ENCODE measurements around the gene SLC2A11.

Gene SLC2A11

GRCh38 chr22:23832226-23833016, 25.3 kb upstream of the SLC2A11 start:
- DNase-seq (ENCODE audit: low spot score), result no peak

DNA sequence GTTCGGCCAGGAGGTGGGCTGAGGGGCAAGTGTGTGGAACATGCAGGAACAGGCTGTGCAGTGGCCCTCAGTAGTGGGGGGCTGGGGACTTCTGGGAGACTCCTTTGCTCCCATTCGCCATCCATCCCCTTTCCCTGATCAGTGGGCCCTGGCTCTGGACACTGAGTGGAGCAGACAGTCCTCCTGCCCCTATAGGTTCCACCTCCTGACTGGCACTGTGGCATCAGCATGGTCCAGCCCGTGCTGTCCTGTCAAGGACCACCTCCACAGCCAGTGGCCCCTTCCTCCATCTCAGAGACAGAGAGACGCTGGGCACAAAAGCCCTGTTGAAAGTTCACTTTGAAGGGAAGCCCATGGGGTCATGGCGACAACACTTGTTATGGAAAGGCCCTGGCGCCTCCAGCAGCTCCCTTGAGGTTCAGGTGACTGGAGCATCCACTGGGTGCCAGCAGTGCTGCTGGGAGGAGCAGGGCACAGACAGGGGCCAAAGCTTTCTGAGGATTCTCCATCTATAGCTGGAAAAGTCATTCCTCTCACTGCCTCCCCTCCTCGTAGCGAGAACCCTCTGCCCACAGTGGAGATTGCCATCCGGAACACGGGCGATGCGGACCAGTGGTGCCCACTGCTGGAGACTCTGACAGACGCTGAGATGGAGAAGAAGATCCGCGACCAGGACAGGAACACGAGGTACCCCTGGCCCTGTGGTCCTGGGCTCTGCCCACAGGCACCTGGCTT, 24.5 kb upstream of the SLC2A11 start:
- DNase-seq (ENCODE audit: low spot score), result no peak

- DNase-seq (ENCODE audit: low spot score), result no peak
These were observed 23.8 kb upstream of the SLC2A11 start for GRCh38 chr22:23833911-23834317.

- DNase-seq (ENCODE audit: low spot score), result no peak
These were observed 23.3 kb upstream of the SLC2A11 start for GRCh38 chr22:23834406-23834792.

GRCh38 chr22:23834793-23835483, 22.7 kb upstream of the SLC2A11 start:
- DNase-seq (ENCODE audit: low spot score), result peak; percentile 85

DNA sequence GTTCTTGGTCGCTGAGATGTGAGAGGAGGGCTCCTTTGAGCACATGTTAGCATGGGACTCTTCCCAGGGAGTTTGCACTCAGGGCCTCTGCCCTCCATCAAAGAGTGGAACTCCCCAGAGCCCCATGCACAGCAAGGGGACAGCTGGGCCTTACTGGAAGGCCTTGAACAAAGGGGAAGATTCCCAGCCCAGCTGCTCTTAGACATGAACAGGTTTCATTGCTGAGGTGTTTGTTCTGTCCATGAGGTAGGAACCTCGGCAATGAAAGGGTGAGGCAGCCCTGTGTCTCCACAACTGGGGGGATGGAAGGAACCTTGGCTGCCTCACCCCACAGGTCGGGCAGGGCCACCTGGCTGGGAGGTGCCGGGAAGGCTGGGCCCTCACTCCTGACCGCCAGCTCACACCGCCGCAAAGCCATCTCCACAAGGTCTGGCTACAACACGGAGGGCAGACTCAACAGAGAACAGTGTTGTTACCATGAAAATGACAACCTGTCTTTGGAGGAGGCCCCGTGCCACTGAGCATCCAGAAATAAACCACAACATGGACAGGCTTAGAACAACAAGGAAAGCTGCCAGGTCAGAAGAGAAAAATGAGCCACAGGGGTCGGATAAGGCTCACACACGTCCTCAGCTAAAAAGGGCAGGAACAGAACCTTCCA, 22.1 kb upstream of the SLC2A11 start:
- no peak for DNase-seq (ENCODE audit: low spot score)

GRCh38 chr22:23836281-23836680, 21.4 kb upstream of the SLC2A11 start:
- no peak for DNase-seq (ENCODE audit: low spot score)

GRCh38 chr22:23836692-23837495, 20.8 kb upstream of the SLC2A11 start:
- no peak for DNase-seq (ENCODE audit: low spot score)

- no peak for DNase-seq (ENCODE audit: low spot score)
These were observed 20.2 kb upstream of the SLC2A11 start for GRCh38 chr22:23837496-23837859.

GRCh38 chr22:23837911-23838680, 19.6 kb upstream of the SLC2A11 start:
- DNase-seq (ENCODE audit: low spot score), result no peak

DNA sequence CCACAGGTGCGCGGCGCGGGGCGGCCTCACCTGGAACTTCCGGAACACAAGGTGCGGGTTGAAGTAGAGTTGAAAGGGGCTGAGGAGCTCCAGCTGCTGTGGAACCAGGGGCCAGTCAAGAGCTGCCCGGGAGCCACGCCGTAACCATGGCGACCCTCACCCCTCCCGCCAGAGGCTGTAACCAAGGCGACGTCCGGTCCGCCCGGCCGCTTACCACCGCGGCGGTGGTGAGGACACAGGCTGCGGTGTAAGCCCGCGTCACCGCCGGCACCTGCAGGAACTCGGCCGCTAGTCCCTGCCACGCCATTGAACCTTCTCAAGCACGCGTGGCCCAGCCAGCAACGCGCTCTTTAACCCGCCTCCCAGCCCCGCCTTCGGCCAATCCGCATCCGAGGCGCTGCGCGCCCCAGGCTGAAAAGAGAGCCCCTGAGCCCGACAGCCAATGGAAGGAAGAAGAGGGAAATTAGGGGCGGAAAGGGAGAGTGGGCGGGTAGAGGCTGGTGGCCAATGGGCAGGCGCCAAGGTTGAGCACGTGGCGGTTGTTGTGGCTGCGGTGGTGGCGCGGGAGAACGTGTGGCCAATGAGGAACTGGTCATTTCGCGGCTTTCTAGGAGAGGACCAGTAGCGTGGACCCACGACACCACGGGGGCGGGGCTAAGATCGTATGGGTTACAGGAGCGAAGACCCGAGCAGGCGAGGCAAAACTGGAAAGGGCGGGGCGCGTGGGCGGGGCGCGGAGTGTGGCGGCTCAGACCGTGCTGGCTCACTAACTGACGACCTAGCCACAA, 18.8 kb upstream of the SLC2A11 start, which contains the start of gene DERL3:
Gene DERL3, minus strand, starts transcription at position 326 of the 788 bp plus-strand sequence. Its CDS starts 19 bp downstream, at position 307.
- DNase-seq (ENCODE audit: low spot score), result peak; percentile 97

GRCh38 chr22:23840026-23840425, 17.6 kb upstream of the SLC2A11 start:
- no peak for DNase-seq (ENCODE audit: low spot score)

GRCh38 chr22:23841292-23841691, 16.4 kb upstream of the SLC2A11 start:
- no peak for DNase-seq (ENCODE audit: low spot score)

- no peak for DNase-seq (ENCODE audit: low spot score)
These were observed 15.8 kb upstream of the SLC2A11 start for GRCh38 chr22:23841736-23842445.

- no peak for DNase-seq (ENCODE audit: low spot score)
These were observed 15.1 kb upstream of the SLC2A11 start for GRCh38 chr22:23842599-23842998.

DNA sequence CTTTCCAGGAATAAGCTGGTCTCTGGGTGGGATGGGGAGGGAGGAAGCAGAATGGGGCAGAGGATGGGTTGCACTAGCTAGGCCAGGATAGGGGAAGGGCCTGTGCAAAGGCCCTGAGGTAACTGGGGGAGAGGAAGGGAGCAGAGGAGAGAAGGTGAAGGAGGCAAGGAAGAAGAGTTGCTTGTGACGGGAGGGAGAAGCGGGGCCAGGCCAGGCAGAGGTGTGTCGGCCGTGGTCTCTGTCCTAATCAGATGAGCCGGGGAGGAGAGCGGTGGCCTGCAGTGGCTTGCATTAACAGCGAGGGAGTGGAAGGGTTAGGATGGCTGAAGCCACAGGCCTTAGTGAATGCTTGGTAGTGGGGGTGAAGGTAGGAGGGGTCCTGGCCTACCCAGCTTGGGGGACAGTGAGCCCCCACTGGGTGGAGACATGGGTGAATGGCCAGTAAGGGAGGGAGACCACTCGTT, 12.9 kb upstream of the SLC2A11 start:
- DNase-seq (ENCODE audit: low spot score), result no peak

GRCh38 chr22:23845265-23846080, 12.2 kb upstream of the SLC2A11 start:
- DNase-seq (ENCODE audit: low spot score), result no peak

GRCh38 chr22:23846081-23846469, 11.6 kb upstream of the SLC2A11 start:
- DNase-seq (ENCODE audit: low spot score), result no peak

All from Ammon's horn (tissue), 1 donor.